Activated T-helper 1 cell treated with anti-CD3 and anti-CD28 coated beads, Interleukin-12 subunit alpha, Interleukin-12 subunit beta, Interleukin-2, Interleukin-4 antibody, amounts not matched to agents 30 ng/mL and 10 ng/mL and 1 ng/mL, durations not matched to agents 14 hours and 24 hours and 36 hours (primary cell): Measurements from ENCODE around the gene UGT1A4. TPM values are rescaled to one million over a fixed set of nuclear protein-coding genes. Genes with fewer than 3 reads are reported as not detected.

ENCODE experiments used
- DNase-seq: peaks from one replicate; pipeline ENCODE4 v3.0.0; 2021; ENCODE audit warnings: low spot score
- H3K27ac Mint-ChIP-seq: one replicate; pipeline ENCODE4 v1.8.0; 2021; ENCODE audit warnings: mild to moderate bottlenecking, mixed read lengths
- H3K27me3 Mint-ChIP-seq: one replicate; pipeline ENCODE4 v1.8.0; 2022; ENCODE audit warnings: mild to moderate bottlenecking, moderate library complexity, mixed read lengths; ENCODE audit not compliant: insufficient read depth
- H3K36me3 Mint-ChIP-seq: one replicate; pipeline ENCODE4 v1.8.0; 2021; ENCODE audit warnings: low read depth, mixed read lengths
- H3K4me1 Mint-ChIP-seq: one replicate; pipeline ENCODE4 v1.8.0; 2021; ENCODE audit warnings: low read depth, mixed read lengths
- H3K4me3 Mint-ChIP-seq: one replicate; pipeline ENCODE4 v1.8.0; 2021; ENCODE audit warnings: mild to moderate bottlenecking, moderate library complexity, mixed read lengths
- H3K9me3 Mint-ChIP-seq: one replicate; pipeline ENCODE4 v1.8.0; 2021; ENCODE audit warnings: mixed read lengths
- intact Hi-C: fragments of 100-400 bp; cut with micrococcal nuclease; formaldehyde crosslinking; loops from one replicate; pipeline ENCODE4 v1.15.1; 2024
- total RNA-seq: library from RNA; stranded (reverse); gene quantifications from 2 replicates; pipeline ENCODE4 v1.2.3, GENCODE V29; 2022

Gene UGT1A4
- total RNA-seq, 1 donor from 2014 or later = not detected

DNA sequence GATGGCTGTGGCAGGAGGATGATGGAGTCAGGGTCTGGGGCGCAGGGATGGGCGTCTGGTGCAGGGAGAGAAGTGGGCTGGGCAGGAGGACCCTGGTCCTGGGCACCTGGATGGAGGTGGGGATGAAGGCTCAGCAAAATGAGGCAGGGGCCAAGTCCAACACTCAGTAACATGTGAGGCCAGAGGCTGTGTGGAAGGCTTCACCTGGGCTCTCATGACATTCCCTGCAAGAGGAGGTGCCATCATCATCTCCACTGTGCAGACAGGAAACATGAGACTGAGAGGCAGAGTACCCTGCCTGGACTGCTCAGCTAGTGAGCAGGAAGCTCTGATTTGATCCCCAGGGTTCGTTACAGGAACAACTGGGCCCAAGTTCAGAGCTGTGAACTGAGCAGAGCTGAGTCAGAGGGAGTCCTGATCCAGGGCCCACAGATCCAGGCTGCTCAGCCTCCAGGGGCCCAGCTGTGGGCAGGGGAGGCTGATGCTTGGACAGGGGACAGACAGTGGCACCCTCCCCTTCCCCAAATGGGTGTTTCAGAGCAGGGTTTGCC, 98.9 kb downstream of the UGT1A4 start:
- intact Hi-C loops = no loop called here
- DNase-seq = no peak

DNA sequence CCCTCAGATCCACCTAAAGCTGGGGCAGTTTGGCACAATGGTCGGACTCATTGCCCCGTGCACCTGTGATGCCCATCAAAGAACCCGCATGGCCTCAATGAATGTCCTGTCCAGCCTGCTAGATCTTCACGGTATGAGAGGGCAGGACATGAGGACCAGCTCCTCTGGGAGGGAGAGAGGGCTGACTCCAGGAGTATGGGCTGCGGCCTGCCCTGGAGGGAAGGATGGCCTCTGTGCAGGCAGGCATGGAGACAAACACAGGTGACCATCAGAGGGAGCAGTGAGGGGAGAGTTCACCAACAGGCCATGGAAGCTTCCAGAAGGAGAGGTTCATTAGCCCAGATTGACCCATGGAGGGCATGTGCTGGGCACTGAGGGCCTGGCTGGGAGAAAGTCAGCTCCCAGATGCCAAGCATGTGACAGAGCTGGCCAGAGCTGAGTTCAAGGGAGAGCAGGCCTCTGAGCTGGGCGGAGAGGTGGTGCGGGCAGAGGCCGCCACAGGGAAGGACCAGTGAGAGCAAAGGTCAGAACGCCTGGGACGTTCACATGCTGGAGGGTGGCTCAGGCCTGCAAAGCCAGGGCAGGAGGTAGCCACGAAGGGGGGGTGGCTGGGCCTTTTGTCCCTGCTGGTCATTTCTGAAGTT, 99.6 kb downstream of the UGT1A4 start:
- H3K27me3 Mint-ChIP-seq = peaks cover 10% of the 10 kb centered on the region
- H3K36me3 Mint-ChIP-seq = no peaks in the 10 kb centered on the region
- H3K27ac Mint-ChIP-seq = no peak overlapping the region
- no peak overlapping the region for H3K4me3 Mint-ChIP-seq
- no peaks in the 10 kb centered on the region for H3K4me1 Mint-ChIP-seq
- DNase-seq = no peak
- H3K9me3 Mint-ChIP-seq = no peaks in the 10 kb centered on the region
- intact Hi-C loops = no loop called here

More for the DNA sequence above, 98.9 kb downstream of the UGT1A4 start:
- H3K27me3 Mint-ChIP-seq = peaks cover 10% of the 10 kb centered on the region
- H3K36me3 Mint-ChIP-seq = no peaks in the 10 kb centered on the region
- no peaks in the 10 kb centered on the region for H3K9me3 Mint-ChIP-seq
- no peaks in the 10 kb centered on the region for H3K4me1 Mint-ChIP-seq
- H3K4me3 Mint-ChIP-seq = no peak overlapping the region
- H3K27ac Mint-ChIP-seq = no peak overlapping the region

DNA sequence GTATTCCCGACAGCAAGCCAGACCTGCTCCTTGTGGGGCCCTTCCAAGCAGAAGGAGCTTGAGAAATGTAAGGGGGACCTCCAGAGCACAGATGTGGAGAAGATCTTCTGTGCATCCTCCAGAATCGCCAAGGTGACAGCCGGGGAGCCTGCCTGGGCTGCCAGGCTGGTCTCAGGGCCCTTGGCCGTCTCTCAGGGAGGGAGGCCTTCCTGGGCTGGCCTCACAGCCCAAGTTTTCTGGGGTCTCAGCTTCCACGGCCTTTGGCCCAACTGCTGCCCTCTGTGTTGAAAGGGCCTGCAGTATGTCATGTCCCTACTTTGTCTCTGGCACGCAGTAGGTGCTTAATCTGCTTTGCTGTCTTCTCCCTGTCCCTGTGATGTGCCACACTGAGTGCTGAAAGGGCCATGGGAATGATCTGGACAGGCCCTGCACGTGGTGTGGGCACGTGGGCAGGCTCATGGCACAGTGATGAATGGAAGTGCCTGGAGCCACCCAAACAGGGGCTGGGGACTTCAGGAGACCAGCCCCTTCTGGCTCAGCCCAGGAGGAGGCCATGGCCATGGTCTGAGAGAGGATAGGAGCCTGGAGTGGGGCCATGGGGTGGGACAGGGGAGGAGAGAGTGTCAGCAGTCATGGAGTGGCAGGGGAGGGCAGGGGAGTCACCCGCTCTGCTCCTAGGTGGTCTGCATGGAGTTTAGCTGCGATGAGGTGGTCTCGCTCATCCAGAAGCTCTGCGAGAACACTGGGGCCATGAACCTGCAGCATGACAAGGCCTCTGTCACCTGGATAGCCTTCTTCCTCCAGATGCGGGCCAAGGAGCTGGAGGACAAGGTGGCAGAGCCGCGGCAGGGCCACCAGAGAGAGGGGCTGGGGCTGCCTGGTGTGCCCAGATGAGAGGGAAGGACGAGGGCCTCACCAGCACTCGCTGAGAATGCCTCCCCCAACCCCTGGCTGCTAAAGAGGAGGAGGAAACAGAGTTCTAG, 100.4 kb downstream of the UGT1A4 start:
- Mint-ChIP-seq H3K4me1 (no peaks in the 10 kb centered on the region), H3K27ac (no peak overlapping the region), H3K36me3 (no peaks in the 10 kb centered on the region), H3K9me3 (no peaks in the 10 kb centered on the region), H3K27me3 (peaks cover 10% of the 10 kb centered on the region), H3K4me3 (no peak overlapping the region)
- no peak for DNase-seq
- intact Hi-C loops = no loop called here

DNA sequence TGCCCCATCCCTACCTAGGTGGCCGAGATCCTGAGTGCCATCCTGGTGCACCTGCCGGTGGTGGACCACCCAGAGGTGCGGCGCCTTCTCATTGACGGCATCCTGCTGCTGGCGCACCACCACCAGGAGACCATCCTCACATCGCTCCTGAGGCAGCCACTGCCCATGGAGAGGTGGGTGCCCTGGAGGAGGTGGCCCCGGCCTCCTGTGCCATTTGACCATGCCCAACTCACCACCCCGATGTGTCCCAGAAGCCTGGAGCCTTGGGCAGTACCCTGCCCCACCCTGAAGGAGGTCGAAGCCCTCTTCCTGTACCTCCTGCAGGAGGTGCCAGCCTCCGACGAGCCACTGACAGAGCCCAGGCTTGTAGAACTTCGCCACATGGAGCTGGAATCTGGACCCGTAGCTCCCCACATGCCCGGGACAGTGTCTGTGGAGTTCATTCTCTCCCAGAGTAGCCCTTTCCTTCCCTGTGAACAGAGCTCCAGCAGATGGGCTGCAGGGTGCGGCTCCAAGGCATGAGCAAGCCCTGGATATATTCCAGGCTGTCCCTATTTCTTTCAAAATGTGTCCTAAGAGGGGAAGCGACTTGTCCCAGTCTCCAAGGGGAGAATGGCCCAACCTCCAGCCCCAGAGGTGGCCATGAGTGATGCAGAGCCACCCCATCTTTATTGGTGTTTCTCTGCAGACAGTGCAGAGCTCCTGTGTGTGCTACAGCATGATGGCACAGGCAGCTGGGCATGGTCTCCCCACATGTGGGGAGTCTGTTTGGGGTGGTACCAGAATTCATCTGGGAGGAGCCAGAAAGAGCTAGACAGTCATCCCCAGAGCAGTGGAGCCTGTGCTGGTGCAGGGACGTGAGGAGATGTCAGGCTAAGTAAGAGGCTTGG, 101.6 kb downstream of the UGT1A4 start:
- no peaks in the 10 kb centered on the region for H3K36me3 Mint-ChIP-seq
- intact Hi-C loops = no loop called here
- no peak for DNase-seq
- no peaks in the 10 kb centered on the region for H3K9me3 Mint-ChIP-seq
- peaks cover 12% of the 10 kb centered on the region for H3K27me3 Mint-ChIP-seq
- H3K4me3 Mint-ChIP-seq = no peak overlapping the region
- no peak overlapping the region for H3K27ac Mint-ChIP-seq
- no peaks in the 10 kb centered on the region for H3K4me1 Mint-ChIP-seq

DNA sequence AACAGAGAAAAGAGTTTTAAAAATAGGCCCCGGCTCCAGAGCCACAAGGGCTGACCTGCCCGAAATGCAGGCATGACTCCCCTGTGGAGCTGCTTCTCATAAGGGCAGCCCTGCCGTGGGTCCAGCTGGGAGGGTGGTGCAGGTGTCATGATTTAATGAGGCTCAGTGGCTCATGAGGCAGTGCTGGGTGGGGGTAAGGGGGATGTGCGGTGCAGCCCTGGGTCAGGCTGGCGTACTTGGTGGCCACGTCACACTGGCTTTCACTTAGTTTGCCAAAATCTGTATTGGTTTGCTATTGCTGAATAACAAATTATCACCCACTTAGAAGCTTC, 102.2 kb downstream of the UGT1A4 start:
- intact Hi-C loops = no loop called here
- Mint-ChIP-seq H3K27me3 (peaks cover 6% of the 10 kb centered on the region), H3K9me3 (no peaks in the 10 kb centered on the region), H3K36me3 (no peaks in the 10 kb centered on the region), H3K4me1 (no peaks in the 10 kb centered on the region), H3K4me3 (no peak overlapping the region), H3K27ac (no peak overlapping the region)
- DNase-seq = no peak

DNA sequence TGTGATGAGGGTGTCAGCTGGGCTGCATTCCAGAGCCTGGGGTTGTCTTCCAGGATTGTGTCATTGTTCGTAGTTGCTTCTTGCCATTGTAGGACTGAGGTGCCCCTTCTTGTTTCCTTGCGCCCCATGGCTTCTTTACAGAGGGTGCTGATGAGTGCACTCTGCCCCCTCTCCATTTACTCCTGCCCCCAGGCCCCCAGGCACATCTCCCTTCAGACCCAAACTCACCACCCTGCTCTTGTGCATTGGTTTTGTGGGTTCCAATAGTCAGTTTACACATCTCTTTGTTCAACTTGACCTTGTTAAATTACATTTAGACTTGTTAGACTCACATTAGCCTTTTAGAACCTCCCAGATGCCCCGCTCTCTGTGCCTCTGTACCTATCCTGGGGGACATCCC, 102.7 kb downstream of the UGT1A4 start:
- intact Hi-C loops = no loop called here
- Mint-ChIP-seq H3K36me3 (no peaks in the 10 kb centered on the region), H3K4me3 (no peak overlapping the region), H3K27me3 (peaks cover 3% of the 10 kb centered on the region), H3K4me1 (no peaks in the 10 kb centered on the region), H3K9me3 (no peaks in the 10 kb centered on the region), H3K27ac (no peak overlapping the region)
- no peak for DNase-seq

DNA sequence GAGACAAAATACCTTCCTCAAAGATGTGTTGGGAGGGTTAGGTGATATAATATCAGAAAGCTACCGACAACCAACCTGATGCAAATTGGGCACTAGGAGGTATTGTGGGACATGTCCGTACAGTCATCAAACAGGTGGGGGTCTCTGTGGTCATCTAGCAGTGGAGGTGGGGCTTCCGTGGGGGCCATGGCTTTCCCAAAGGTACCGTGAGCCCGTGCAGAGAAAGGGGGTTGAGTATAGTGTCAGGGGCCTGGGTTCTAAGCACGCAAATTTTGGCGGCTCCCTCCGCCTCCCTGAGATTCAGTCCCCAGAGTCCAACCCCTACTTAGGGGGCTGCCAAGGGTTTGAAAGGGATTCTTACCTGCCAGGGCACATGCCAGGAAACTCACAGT, 103.2 kb downstream of the UGT1A4 start:
- Mint-ChIP-seq H3K9me3 (no peaks in the 10 kb centered on the region), H3K4me1 (no peaks in the 10 kb centered on the region), H3K4me3 (no peak overlapping the region), H3K36me3 (no peaks in the 10 kb centered on the region), H3K27me3 (peaks cover 3% of the 10 kb centered on the region), H3K27ac (no peak overlapping the region)
- intact Hi-C loops = no loop called here
- no peak for DNase-seq

DNA sequence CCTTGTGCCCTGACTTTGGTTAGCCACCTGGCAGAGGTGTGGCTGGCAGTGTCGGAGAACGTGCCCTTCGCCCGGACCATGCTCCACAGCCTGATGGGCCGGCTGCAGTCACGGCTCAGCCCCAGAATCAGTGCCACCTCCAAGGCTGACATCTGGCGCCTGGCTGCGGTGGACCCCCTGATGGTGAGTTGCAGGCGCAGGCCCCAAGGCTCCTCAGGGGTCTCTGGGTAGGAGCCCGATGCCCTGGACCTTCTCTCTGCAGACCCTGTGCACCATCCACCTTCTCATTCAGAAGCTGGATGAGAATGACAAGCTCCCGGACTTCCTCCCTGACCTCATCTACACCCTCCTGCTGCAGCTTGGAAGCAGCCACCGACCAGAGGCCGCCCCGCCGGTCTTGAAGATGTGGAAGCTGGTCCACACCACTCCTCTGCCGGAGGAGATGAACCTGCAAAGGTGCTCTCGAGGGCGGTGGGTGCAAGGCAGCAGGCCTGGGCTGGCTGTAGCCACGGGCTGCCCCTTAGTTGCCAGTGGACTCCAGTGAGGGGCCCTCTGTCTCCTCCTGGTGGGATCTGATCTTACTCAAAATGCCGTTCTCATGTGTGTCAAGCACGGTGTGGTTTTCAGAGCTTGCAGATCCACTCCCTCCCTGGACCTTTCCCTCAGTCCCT, 103.7 kb downstream of the UGT1A4 start:
- Mint-ChIP-seq H3K9me3 (no peaks in the 10 kb centered on the region), H3K36me3 (no peaks in the 10 kb centered on the region), H3K27me3 (peaks cover 3% of the 10 kb centered on the region), H3K4me1 (no peaks in the 10 kb centered on the region), H3K27ac (no peak overlapping the region), H3K4me3 (no peak overlapping the region)
- DNase-seq = no peak
- intact Hi-C loops = no loop called here

Other genes with a start within 250 kb of the UGT1A4 start
- gene USP40, start 152.0 kb upstream of the UGT1A4 start, total RNA-seq = 10.1 and 11.2 TPM in 2 replicates
- not detected in 2 replicates for gene UGT1A8, start 101.1 kb upstream of the UGT1A4 start, total RNA-seq
- gene UGT1A10, start 82.3 kb upstream of the UGT1A4 start, total RNA-seq = not detected in 2 replicates
- not detected in 2 replicates for gene UGT1A9, start 46.8 kb upstream of the UGT1A4 start, total RNA-seq
- not detected in 2 replicates for gene UGT1A7, start 36.8 kb upstream of the UGT1A4 start, total RNA-seq
- not detected in 2 replicates for gene UGT1A6, start 25.8 kb upstream of the UGT1A4 start, total RNA-seq
- gene UGT1A5, start 5.8 kb upstream of the UGT1A4 start, total RNA-seq = not detected in 2 replicates
- not detected in 2 replicates for gene UGT1A3, start 10.3 kb downstream of the UGT1A4 start, total RNA-seq
- gene UGT1A1, start 41.5 kb downstream of the UGT1A4 start, total RNA-seq = not detected in 2 replicates
- gene MROH2A, start 59.6 kb downstream of the UGT1A4 start, total RNA-seq = not detected in 2 replicates
- 38.2 and 40.4 TPM in 2 replicates for gene HJURP, start 135.8 kb downstream of the UGT1A4 start, total RNA-seq
- gene TRPM8, start 198.6 kb downstream of the UGT1A4 start, total RNA-seq = not detected in 2 replicates